Esophagus squamous epithelium (tissue), 4 donors: Measurements from ENCODE around the gene TBC1D7.

Experiments
- POLR2A ChIP-seq, 4 donors: fragments of 450-650 bp; IDR thresholded peaks; one replicate each; pipeline ENCODE4 v1.6.1; 2017; ENCODE audit warnings: antibody characterized with exemption in 4 of 4, mild to moderate bottlenecking in 4 of 4, moderate library complexity in 3 of 4
- TF ChIP-seq, protein P1 (sequence below), 6 experiments: fragments of 450-650 bp in 4 of 6; fragments of 200-600 bp in 2 of 6; sonication (generic) in 2 of 6; IDR thresholded peaks; one replicate each; pipeline ENCODE4 v1.5.1; 2016 to 2019; ENCODE audit warnings: antibody characterized with exemption in 6 of 6, mild to moderate bottlenecking in 4 of 6, moderate library complexity in 4 of 6

DNA sequence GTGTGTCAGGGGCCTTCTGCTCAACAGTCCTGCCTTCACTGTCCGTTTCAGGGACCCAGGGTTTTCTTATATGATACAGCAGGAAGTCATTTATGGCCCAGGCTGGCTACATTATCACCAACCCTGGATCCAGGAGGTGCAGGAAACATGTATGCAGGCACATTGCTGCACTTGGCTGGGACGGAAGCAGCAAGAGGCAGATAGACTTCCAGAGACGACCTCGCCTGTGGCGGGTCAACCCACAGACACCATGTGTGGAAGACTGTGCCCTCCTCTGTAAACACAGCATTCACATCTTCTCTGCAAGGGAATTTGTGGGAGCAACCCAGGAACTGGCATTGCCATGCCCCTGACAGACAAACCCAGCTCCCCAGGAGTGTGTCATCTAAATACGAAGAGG, 43.7 kb downstream of the TBC1D7 start:
- no peak for TF ChIP-seq POLR2A (IDR thresholded peaks at IDR 0.05)
- TF ChIP-seq, protein P1, sequence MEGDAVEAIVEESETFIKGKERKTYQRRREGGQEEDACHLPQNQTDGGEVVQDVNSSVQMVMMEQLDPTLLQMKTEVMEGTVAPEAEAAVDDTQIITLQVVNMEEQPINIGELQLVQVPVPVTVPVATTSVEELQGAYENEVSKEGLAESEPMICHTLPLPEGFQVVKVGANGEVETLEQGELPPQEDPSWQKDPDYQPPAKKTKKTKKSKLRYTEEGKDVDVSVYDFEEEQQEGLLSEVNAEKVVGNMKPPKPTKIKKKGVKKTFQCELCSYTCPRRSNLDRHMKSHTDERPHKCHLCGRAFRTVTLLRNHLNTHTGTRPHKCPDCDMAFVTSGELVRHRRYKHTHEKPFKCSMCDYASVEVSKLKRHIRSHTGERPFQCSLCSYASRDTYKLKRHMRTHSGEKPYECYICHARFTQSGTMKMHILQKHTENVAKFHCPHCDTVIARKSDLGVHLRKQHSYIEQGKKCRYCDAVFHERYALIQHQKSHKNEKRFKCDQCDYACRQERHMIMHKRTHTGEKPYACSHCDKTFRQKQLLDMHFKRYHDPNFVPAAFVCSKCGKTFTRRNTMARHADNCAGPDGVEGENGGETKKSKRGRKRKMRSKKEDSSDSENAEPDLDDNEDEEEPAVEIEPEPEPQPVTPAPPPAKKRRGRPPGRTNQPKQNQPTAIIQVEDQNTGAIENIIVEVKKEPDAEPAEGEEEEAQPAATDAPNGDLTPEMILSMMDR (IDR thresholded peaks at IDR 0.05), result no peak
